Gastroesophageal sphincter (tissue), 3 donors: ENCODE measurements around the gene IGFBP7.

Experiments used
- EP300 ChIP-seq: sonication (generic); formaldehyde crosslinking; IDR thresholded peaks from one replicate; pipeline ENCODE4 v1.6.1; 2017; ENCODE audit warnings: antibody characterized with exemption, mild to moderate bottlenecking
- POLR2A ChIP-seq, 2 donors: fragments of 450-650 bp; IDR thresholded peaks; one replicate each; pipeline ENCODE4 v1.6.1; 2017; ENCODE audit warnings: antibody characterized with exemption in 2 of 2, mild to moderate bottlenecking in 2 of 2, moderate library complexity in 1 of 2
- POLR2AphosphoS5 ChIP-seq: sonication (generic); formaldehyde crosslinking; IDR thresholded peaks from one replicate; pipeline ENCODE4 v1.6.1; 2017; ENCODE audit warnings: antibody characterized with exemption
- TF ChIP-seq, protein P1 (sequence below), 4 experiments: fragments of 200-600 bp in 2 of 4; fragments of 450-650 bp in 2 of 4; sonication (generic) in 1 of 4; IDR thresholded peaks; one replicate each; pipeline ENCODE4 v1.5.1; 2017 to 2019; ENCODE audit warnings: antibody characterized with exemption in 4 of 4, mild to moderate bottlenecking in 2 of 4, moderate library complexity in 2 of 4

- TF ChIP-seq POLR2AphosphoS5 = no peak
- no peak for TF ChIP-seq POLR2A (IDR thresholded peaks at IDR 0.05)
- TF ChIP-seq, protein P1, sequence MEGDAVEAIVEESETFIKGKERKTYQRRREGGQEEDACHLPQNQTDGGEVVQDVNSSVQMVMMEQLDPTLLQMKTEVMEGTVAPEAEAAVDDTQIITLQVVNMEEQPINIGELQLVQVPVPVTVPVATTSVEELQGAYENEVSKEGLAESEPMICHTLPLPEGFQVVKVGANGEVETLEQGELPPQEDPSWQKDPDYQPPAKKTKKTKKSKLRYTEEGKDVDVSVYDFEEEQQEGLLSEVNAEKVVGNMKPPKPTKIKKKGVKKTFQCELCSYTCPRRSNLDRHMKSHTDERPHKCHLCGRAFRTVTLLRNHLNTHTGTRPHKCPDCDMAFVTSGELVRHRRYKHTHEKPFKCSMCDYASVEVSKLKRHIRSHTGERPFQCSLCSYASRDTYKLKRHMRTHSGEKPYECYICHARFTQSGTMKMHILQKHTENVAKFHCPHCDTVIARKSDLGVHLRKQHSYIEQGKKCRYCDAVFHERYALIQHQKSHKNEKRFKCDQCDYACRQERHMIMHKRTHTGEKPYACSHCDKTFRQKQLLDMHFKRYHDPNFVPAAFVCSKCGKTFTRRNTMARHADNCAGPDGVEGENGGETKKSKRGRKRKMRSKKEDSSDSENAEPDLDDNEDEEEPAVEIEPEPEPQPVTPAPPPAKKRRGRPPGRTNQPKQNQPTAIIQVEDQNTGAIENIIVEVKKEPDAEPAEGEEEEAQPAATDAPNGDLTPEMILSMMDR (IDR thresholded peaks at IDR 0.05) = no peak
- TF ChIP-seq EP300 = no peak
Observed at GRCh38 chr4:57044279-57044678, 65.9 kb downstream of the IGFBP7 start.
